AG08396 (cell line): ENCODE data around the gene TMA16.
A peak's percentile ranks its signal among the peaks of the same experiment; 100 is the strongest.
"Not testable (repeated sequence)": the region's sequence is repeated elsewhere in the genome, so short reads cannot be mapped to it uniquely, and the experiment has no call there.

Source experiments
- DNase-seq: peaks from one replicate; pipeline ENCODE4 v3.0.0; 2012; ENCODE audit warnings: low spot score, mixed read lengths

The TMA16 gene

DNA sequence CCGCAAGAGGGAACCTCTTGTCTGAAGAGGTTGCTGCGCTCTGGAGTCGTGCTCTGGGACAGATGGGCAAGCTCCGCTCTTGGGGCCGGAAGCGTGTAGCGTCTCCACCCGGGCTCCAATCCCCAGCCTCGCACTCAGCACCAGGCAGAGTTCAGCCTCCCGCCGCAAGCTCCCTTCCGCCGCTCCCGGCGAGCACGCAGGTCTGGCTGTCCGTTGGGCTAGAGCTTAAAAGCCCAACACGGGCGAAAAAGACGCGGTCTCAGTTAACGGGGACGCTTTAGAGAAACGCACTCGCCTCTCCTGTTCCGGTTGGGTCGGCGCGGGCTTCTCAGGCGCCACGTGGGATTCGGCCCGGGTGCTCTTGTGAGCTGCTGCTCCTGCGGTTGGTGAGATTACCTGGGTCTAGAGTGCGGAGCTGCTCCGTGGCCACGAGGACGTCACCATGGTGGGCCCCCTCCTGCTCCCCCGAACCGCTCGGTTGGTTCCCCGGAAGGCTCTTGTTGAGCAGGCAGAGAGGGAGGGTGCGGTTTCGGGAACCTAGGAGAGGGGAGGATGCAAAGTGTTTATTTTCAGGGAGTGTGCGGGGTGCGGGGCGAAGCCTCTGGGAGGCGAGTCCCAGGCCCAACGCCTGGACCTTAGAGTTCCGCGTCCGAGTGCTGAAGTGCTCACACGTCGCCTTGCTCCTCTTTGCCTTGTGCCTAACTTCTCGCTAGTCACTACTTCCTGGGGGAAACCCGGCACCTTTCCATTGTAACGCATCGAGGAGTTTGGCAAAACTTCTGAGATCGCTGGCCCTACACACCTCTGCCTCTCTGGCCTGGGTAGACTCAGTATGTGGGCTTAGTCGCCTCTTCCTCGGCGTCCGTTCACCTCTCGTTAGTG lies at the start of gene TMA16:
TSS of gene TMA16 (plus strand) at position 331 of the 882 bp plus-strand sequence. CDS start at position 443, 112 bp downstream.
- DNase-seq: peak; percentile 91

DNA sequence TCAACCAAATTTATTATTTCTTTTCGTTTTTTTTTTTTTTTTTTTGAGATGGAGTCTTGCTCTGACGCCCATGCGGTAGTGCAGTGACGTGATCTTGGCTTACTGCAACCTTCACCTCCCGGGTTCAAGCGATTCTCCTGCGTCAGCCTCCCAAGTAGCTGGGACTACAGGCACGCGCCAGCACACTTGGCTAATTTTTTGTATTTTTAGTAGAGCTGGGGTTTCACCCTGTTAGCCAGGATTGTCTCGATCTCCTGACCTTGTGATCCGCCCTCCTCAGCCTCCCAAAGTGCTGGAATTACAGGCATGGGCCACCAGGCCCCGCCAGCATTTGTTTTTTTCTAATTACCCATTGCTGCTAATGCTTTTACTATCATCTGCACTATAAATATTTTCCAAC lies 47.5 kb upstream of the TMA16 start:
- not testable (repeated sequence) for DNase-seq

DNA sequence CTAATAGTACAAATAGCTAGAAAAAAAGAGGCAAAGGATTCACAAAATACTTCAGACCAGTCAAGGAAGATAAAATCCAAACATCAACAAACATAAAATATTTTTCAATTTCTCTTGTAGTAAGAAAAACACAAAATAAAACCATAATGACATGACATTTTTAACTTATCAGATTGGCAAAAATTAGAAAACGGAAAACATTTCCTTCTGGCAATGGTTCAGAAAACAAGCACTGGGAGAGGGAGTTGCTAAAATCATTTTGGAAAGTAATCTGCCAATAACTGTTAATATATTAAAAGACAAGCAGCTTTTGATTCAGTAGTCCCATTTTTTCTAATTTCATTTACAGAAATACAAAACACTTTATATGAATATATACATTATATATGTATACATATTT lies 47.0 kb upstream of the TMA16 start:
- no peak for DNase-seq

DNA sequence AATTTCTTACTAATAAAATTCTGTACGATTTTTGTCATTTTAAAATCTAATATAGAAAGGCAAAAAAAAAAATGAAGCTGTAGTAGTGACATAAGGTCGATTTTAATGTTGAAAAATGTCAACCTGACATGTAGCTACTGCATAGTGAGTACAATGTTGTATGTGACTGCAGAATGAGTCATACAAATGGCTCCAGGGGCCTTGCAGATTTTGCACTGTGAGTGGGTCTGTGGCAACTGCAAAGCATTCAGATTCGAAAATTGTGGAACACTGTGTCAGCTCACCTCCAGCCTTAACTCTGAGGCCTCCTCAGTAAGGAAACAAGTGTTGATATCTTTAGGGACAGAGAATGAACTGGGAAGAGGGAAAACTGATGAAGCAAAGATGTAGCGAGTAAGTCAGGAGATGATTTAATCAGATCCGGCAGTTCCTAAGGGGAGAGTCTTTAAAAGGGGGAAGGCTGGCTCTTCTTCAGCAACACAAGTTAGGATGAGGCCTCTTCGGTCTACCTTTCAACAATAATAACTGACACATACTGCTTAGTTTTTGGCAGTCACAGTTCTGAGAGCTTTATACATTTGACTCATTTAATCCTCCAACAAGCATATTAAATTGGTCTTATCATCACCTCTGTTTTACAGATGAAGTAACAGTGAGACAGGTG lies 45.8 kb upstream of the TMA16 start:
- peak; percentile 15 for DNase-seq

DNA sequence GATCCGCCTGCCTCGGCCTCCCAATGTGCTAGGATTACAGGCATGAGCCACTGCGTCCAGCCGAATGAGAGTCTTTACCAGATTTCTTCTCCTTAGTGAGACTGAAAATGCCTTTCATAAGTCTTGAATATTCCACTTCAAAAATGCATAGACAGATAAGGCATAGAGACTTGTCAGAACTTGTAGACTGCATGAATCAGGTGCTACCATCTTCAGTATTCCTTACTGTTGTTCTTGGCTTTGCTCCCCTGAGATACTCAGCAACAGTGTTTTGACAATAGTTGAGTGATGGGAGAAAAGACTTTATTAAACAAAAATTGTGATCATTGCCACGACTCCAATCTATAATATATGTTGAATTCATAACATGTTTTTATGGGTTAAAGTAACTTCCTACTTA lies 31.9 kb upstream of the TMA16 start:
- DNase-seq: no peak

DNA sequence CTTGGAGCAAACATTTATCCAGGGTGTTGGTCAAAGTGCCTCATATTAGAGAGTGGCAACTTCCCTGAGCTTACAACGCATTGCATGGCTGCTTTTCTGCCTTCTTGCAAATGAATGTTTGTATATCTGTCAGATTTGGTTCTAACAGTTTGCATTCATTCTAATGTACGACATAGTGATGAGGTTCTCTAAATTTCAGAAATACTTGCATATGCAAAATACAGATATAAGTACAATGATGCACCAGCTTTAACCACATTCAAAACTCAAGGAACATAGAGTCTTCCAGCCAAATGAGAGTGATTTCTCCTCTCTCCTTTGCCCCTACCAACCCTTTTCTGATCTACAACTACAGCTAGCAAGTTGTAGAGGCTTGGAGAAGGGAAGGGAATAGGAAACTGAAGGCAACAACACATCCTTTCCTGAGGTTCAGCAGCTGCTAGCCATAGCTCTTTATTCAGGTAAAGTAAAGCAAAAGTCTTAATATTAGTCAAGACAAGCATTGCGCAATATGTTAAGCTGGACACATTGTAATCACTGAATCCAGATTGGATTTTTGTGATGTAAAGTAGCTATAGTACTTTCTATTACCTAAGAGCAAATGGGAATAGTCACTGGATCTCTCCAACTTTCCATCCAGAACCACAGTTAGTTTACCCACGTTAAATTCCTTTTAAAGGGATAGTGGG lies 27.3 kb upstream of the TMA16 start:
- no peak for DNase-seq

DNA sequence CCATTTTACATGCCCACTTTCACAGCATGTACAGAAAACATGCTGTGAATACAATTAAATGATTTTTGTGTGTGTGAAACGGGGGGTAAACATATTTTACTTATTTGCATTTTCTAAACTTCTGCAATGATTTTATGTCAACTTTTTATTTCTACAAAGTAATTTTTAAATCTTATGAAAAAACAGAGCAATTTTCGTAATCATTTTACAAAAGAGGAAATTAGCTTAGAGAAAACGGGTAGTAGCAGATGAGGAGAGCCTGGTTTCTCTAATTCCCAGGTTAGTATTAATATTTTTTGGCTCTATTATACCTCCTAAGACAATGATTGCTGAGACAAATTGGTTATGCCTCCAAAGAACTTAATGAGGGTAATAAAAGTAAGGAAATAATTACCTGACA lies 24.1 kb upstream of the TMA16 start:
- DNase-seq: no peak

DNA sequence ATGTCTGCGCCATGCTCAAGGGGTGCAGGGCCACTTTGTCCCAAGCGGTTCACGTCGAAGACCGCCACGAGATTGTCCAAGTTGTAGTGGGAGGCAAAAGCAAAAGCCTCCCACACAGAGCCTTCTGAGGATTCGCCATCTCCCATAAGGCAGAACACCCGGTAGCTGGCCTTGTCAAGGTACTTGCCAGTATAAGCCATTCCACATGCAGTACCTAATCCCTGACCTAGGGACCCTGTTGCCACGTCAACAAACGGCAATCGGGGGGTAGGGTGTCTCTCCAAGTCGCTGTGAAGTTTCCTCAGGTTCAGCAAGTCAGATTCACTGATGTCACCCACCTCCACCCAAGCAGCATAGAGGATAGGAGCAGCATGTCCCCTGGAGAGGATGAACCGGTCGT lies 21.4 kb upstream of the TMA16 start:
- DNase-seq: no peak

DNA sequence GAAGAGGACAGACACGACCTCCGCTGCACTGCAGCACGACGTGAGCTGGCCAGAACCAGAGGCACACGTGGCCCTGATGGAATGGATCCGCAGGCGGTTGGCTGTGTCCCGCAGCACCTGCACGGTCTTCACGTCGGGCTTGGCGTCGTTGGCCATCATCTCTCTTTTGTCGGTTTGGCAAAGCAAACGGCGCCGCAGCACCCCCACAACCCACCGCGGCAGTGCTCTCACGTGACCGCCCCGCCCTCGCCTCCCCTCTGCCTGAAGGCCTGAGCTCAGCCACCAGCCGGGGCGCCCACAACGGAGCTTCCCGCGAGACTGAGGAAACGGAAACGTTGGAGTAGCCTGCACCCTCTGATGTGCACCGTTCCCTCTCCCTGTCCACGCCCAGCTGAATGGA lies 20.9 kb upstream of the TMA16 start, which contains the start of gene TKTL2:
TSS of gene TKTL2 (minus strand) at position 179 of the 400 bp plus-strand sequence. CDS start at position 159, 20 bp downstream.
- DNase-seq: no peak

DNA sequence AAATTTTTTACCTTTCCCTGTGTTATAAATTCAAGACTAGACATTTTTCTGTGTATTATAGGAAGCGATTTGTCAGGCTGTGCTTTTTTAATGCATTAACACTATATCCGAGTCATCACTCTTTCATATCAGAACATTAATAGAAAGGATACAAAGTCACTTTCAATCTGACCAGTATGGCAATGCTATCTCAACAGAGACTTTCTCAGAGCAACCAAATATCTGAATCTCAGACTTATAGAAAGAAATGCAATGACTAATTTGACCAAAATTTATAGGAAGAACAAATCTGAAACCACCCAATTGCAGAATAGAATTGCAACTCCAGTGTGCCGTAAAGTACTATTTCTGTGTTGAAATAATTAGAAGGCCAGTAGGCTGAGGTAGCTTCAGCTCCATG lies 20.5 kb upstream of the TMA16 start:
- no peak for DNase-seq

DNA sequence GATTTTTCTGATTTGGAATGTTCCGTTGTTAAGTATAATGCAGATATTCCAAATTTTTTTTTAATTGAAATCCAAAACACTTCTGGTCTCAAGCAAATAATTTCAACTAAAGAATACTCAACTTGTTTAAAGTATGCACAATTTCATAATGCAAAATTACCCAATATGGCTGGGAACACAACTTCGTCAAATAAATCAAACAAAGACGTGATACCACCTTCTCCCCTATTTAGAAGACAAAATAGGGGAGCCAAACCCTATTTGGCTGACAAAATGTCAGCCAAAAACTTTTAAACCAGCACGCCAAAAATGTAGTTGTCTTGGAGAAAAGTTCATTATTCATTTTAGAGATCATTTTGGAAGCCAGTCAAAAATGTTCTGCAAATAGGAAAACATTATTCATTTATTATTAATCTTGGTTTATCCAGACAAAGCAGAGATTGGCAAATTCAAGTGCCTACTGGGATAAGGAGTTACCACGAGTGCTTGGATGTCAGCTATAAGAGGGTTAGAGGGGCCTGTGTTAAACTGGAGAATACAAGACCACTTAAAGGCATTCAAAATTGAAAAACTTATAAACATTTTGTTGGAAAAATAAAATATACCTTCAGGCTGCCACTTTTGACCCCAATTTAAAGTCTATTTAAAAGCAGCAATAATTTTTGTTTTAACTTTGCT lies 17.6 kb upstream of the TMA16 start:
- DNase-seq: no peak

DNA sequence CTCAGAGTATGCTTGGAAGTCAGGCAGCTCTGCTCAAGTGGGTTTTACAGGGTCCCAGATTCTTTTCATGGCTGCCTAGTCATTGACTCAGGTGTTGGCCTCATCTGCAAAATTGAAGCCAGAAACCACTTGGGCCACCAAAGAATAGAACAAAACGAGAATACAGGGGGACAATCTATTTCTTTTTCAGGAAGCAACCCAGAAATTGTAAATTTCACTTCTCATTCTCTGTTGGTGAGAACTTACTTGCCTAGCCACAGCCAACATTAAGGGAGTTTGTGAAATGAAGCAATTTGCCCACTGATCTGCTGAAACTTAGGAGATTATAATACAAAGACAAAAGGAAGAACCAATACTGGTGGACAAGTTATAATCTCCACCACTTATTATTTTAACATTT lies 12.3 kb upstream of the TMA16 start:
- DNase-seq: no peak

DNA sequence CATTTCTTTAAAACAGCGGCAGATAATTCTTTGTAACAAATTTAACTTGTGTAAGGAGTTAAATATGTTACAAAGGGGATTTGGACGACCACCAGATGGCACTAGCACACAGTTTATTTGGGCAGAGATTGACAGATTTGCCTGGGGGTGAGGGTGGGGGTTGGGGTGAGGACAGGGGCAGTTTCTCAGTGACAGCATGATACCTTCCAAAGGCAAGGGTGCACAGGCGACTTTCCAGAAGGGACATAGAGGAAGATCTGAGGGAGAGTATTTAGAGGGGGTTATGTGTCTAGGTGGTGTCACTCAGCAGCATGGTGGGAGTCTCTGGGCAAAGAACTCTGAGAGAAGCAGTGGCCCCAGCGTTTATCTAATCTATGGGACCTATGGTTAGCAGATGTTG lies 9.6 kb upstream of the TMA16 start:
- peak; percentile 31 for DNase-seq

DNA sequence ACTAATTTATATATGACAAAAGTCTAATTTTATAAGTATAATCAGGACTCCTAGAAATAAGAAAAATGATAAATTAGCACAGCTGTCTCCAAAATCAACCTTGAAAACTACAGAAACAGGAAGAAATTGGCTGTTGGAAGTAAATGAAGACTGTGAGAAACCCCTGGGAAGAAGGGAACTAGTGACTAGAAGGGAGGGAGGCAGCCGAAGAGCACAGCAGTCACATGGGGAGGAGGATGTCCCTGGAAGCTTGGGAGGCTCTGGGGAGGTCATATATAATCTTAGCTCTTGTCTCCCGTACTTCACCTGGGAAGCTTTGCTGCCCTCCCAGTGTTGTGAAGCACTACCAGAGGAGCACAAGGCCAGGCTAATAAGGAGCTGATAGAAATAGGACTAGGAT lies 8.9 kb upstream of the TMA16 start:
- no peak for DNase-seq

DNA sequence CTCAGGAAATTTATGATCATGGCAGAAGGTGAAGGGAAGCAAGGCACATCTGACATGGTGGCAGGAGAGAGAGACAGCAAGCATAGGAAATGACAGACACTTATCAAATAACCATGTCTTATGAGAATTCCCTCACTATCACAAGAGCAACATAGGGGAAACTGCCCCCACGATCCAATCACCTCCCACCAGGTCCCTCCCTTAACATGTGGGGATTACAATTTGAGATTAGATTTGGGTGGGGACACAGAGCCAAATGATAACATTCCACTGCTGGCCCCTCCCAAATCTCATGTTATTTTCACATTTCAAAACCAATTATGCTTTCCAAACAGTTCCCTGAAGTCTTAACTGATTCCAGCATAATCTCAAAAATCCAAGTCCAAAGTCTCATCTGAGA lies 8.2 kb upstream of the TMA16 start:
- no peak for DNase-seq

DNA sequence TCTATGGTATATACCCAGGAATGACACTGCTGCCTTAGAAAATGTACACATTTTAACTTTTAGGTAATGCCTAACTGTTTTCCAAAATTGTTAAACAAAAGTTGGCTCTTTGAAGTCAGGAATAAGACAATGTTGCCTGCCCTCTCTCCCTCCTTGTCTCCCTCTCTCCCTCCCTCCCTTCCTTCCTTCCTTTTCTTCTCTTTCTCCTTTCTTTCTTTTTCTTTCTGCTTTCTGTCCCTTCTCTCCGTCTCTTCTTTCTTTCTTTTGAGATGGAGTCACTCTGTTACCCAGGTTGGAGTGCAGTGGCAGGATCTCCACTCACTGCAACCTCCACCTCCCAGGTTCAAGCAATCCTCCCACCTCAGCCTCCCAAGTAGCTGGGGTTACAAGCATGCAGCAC lies 4.6 kb upstream of the TMA16 start:
- no peak for DNase-seq

DNA sequence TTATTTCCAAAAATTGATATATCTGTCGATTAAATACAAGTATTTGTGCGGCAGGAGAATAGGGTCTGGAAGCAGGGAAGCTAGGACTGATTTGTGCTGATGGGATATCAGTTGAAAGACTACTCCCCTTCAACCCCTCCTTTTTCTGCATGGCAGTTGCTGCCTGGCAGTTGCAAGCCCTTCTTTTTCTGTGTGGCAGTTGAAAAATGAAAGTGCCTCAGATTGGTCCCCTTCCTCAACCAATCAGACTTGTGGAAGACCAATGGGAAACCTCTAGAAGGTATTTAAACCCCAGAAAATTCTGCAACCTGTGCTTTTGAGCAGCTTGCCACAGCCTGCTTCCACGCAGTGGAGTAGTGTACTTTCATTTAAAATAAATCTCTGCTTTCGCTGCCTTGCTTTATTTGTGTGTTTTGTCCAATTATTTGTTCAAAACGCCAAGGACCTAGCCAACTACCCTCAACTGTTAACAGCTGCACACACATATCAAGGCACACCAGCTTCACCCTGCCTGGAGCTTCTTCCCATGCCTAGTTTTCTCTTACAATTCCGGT lies 1.5 kb upstream of the TMA16 start:
- DNase-seq: no peak

DNA sequence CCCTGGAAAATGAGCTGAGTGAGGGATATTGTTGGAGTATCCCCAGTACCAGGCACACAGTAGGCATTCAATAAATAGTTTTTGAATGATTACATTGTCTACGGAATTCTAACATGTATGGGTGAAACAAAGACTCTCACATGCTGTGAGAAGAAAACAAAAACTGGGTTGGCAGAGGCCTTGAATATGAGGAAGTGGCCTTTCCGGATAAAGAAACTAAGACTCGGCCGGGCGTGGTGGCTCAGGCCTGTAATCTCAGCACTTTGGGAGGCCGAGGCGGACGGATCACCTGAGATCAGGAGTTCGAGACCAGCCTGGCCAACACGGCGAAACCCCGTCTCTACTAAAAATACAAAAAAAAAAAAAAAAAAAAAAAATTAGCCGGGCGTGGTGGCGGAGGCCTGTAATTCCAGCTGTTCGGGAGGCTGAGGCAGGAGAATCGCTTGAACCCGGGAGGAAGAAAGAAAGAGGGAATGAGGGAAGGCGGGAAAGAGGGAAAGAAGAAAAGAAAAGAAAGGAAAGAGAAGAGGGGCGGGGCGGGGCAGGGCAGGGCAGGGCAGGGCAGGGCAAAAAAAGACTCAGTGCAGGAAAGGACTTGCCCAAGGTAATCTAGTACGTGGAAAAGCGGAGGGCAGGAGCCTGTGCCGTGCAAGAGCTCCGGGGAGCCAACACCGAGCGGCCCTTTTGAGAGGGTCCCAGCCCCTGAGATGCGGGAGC lies 689 bp upstream of the TMA16 start:
- no peak for DNase-seq

DNA sequence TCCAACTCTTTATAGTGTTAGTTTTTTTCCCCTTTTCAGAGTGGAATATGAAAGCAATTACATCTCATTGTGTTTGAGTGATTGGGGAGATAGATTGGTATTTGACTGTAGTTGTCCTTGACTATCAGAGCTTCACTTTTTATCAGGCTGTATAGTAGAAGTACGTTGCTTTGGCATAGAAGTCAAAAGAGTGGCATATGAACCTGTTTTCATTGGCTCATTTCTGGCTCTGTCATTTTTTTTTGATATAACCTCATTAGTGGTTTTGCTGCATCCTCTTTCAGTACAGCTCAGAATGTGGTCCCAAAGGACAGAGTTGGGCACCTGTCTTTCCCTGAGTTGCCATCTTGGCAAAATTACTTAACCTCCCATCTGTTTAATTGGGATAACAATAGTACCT lies 1.4 kb downstream of the TMA16 start:
- DNase-seq: no peak

DNA sequence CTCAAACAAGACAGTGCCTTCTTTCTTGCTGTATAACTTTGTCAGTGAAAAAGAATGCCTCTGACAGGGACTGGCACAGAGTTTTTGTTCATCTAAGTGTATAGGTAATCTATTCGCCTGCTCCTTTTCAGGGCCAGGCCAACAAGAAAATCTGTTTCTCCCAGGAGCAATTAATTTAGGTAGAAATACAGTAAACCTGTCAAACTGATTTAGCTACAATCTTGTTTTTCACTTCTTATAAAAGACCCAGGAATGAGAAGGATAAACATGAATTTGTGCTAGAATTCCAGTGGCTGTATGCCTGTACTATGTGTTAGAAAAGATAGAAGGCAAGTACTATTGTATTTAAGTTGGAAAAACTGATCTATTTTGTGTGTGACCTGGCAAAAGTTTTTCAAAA lies 6.1 kb downstream of the TMA16 start:
- no peak for DNase-seq

DNA sequence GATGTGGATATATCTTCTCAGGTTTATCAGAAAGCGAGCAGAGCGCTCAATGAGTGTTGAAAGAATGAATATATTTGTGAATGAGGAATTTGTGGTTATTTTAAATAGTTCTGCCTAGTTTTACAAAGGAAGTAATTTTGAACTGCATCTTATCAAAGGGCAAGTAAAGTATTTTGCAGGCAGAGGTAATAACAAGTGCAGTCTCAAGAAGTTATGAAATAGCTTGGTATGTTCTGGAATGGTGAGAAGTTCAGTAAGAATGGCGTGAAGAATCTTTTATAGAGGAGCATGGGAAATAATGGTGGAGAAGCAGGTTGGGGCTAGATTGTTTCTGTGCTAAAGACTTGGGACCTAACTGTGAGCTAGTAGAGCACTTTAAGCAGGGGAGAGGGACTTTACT lies 10.9 kb downstream of the TMA16 start:
- DNase-seq: no peak
